ENCODE data around the gene COL5A1.

Gene COL5A1

DNA sequence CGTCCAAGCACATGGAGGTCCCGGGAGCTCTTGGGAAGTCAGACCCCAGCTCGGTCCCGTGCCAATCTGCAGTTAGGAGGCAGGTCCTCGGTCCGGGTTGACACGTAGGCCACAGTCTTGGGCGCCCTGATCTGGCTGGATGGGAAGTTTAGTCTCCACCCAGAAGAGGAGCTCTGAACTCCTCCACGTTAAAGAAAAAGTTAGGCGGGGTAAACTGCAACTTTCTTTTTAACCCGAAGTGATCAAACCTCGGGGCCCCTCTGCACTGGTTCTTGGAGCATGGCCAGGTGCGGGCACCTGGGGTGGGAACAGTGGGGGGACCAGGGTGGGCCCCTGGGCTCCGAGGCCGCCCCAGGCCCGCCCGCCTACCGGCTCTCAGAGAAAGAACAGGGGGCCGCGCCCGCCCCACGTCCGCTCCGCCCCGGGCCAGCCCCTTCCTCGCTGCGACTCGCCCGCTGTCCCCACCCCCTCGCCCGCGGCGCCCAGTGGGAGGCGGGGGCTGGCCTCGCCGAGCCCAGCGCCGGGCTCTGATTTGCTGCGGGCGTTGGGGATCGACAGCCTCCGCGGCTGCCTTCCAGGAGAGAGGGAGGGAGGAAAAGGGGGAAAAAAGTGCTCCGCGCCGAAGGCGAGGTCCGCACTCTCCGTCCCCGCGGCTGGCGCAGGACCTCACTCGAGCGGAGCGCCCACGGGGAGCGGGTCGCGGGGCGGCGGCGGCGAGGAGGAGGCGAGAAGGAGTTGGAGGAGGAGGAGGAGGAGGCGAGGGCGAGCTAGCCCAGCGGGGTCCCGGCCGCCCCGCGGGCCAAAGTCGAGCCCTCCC is at the start of gene COL5A1:
Gene COL5A1, plus strand, starts transcription at position 631 of the 817 bp plus-strand sequence. CDS start 385 bp downstream, outside the sequence.
- DNase-seq, result peak; percentile 98

DNA sequence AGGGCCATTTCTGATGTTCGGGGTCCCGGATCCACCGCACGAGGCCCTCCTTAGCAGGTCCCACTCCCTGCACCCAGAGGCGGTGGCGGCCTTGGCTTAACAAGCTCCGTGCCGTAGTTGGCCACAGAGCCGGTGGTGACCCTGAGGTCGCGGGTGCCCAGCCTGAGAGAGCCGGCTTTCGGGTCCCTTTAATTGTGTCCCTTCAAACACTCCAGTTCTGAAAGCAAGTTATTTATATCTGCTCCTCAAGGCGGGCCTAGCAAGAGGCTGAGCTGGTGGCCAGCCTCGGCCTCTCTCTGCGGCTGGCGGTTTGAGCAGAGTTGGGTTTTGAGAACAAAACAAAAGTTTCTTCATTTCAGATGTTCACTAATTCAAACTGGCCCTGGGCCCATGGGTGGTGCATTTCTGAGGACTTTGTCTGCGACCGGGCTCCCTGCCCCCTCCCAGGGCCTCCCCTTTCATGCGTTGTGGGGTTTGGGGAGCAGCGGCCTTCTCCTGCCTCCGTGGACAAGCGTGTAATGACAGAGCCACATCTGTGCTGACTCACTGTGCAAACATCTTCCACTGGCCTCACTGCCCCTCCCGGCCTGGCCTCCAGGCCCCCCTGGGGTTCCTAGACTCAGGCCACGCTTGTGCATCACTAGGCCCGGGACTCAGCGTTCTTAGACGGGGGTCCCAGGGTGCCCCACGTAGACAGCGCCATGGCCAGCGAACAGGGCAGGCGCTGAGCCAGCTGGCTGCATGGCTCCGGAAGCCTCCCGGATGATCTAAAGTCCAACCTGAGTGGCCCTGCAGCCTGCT is 49.4 kb upstream of the COL5A1 start:
- DNase-seq, result peak; percentile 73

DNA sequence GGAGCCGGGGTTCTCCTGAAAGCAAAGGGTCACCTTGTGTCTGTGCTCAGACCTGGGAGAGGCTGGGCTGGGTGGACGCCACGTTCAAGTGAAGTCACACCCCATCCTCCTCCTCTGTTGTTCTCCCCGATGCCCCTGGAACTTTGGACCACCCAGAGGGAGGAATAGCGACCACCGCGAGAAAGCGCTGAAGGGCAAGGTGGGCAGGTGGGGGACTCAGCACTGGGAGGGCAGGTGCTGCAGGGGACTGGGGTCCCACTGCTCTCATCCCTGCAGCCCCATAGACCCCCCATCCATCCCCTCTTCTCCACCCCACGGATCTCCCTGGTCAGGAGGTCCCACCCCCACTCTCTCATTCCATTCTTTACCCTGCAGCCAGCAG is 48.8 kb upstream of the COL5A1 start:
- no peak for DNase-seq

DNA sequence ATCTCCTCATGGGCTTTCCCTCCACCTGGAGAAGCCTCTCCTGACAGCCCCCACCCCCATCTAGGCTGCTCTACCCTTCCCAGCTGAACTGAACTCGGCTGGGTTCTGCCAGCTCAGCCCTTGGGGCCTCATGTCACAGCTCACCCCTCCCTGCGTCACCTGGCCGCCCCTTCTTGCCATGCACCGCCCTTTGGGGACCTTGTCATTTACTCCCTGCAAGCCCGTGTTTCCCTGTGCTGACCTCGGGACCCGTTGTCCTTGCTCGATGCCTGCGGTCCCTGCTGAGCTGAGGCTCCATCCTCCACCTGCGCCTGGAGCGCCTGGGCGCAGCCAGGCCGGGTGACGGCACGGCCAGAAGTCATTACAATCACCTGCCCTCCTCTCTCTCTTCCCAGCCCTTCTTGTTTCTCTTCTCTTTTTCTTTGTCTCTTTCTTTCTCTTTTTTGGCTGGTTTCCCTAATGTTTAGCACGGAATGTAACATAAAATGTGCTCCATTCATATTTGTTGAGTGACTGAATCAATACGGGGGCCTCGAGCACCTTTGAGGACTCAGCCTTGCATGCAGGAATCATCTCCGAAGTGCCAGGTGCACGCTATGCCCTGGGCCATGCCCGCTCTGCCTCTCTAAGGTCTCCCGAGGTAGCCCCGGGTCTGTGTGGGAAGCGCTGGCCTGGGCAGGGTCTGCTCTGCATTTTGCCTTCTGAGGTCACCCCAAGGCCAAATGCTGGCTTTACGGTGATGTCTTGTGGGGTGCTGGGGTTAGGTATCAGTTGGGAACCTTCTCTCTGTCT is 48.1 kb upstream of the COL5A1 start:
- peak; percentile 48 for DNase-seq

DNA sequence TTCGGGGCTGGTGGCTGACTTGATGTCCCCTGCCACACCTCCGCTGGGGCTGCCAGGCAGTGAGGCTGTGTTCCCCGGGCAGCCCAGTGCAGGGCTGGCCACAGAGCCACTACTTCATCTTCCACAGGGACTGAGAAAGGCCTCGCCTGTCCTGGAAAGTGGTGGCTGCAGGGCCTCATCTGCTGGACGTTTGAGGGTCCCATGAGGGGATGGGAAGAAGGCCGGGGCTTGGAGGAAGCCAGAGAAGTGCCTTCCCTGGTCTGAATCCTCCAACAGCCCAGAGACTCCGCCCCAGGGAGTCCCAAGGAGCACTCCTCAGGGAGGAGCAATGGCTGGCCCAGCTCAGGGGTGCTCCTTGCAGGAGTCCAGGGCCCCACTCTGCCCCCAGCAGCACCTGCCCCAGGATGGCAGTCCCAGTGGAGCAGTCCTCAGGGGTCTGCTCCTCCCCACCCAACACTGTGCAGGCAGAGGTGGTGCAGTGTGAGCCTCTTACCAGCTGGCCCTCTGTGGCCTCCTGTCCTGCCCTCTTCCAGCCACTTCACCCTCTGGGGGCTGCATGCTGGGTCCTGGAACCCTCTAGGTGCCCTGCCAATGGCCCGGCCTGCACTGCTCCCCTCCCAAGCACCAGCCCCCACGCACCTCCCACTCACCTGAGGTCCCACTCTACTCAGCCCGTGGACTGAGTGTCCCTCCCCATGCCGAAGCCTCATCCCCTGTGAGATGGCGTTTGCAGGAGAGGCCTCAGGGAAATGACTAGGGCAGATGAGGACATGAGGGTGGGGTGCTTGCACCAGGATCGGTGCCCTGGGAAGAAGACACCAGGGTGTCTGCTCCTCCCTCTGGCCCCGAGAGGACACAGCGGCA is 47.3 kb upstream of the COL5A1 start:
- peak; percentile 50 for DNase-seq

DNA sequence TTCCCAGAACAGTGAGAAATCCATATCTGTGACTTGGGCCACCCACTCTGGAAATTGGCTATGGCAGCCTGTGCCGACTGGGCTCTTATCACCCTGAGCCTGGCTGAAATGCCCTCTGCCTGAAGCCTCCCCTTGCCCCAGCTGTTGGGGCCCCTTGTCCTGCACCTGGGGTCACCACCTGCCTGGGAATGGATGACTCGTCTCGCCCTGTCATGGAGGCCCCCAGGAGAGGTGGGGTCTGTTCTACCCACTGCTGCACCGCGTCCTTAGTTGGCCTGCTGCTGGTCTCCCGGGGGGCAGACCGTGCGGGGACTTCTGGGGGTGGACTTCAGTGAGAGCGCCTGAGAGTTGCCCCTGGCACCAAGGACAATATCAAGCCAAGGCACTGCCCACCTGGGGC is 46.6 kb upstream of the COL5A1 start:
- DNase-seq, result no peak

DNA sequence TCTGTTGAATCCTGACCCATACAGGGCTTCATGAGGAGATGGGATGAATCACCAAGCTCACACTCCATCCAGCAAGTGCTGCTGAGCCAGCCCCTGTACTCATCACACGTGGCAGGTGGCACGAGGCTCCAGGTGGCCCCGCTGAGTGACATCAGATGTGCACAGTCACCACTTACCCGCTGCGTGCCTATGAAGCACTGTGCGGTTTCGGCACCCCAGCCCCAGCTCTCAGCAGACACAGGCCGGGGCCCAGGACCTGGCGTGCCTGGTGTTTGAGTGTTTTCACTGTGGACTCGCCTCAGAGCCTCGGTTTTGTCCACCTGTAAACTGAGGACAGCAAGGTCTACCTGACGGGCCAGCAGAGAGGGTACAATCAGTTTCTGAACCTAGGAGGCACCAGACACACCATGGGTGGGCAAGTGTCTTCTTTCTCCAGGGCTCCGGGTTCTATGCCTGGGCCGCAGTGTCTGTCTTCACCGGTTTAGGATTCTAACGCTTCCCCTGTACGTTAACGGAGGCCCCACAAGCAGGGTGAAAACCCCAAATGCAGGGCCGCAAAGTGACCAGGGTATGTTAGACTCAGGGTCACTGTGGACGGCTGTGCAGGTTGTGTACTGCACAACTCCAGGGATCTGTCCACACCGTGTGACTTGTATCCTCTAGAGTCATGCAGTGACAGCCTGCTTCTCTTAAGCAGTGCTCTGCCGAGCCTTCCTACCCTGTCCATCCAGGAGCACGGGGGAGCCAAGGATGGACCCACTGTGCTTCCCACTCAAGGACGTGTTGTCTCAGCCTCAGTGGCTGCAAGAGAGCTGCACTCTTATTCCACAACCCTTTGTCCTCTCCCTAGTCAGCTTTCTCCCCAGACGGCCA is 44.3 kb upstream of the COL5A1 start:
- peak; percentile 57 for DNase-seq

DNA sequence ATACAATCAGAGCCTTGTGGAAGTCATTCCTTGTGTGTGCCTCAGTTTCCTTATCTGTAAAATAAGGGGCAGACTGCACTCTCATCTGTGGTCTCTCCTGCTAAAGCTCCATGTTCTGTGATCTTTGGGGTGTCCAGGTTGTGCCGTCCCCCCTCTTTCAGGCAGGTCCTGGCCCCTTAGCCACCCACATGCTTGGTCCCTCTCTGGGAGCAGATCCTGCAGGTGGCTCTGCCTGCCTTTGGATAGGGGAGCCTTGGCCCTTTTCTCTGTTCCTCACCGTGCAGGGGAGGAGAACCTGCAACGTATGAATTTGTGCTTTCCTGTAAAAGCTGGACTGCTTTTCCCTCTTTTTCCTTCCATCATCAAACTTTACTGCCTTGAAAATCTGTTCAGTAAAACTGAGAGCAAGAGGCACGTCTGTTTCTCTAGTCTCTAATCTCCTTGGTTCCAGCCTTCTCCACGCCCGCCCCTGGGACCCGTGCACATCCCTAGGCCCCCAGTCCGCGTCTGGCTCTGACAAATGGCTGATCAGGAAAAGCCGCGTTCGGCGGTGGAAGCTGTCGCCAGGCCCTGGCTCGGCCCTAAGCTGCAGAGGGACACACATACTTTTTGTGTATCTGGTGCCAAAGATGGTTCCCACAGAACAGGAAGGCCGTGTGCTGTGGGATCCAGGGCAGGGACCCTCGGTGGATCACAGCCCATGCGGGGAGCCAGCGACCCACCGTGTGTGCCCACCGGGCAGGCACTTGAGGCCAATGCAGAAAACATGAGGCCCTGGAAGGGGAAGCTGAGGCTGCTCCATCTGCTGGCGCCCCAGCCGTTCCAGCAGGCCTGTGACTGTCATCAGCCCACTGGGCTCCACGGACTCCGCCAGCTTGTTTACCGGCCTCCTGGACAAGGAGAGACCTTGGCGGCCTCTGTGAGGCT is 43.4 kb upstream of the COL5A1 start:
- DNase-seq, result peak; percentile 59

DNA sequence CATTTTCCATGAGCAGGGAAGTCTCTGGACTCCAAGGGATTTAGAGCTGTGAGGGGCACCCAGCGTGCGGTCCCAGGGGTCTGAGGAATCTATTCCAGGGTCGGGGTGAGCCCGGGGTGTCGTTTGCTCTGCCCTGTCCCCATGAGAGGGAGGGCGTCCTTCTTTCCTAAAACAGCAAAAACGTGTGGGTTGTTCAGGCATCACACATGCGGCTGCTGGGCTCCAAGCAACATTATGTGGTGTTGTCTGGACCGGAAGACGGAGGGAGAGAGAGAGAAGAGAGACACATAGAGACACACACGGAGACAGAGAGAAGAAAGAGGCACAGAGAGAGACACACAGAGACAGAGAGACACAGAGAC is 42.7 kb upstream of the COL5A1 start:
- DNase-seq, result no peak

DNA sequence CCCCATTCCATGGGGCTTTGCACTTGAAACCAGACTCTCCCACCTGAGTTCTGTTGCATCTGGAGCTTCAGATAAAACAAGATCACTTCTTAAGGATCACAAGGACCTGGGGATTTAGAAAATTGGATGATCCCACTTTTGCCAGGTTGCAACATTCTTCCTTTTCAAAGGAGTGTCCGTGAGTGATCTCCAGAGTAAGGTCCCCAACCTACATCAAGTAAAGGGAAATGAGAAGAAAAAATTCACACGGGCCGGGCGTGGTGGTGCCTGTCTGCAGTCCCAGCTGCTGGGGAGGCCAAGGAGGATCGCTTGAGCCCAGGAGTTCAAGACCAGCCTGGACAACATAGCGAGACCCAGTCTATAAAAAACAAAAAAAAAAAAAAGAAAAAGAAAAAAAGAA is 41.2 kb upstream of the COL5A1 start:
- DNase-seq, result peak; percentile 47

DNA sequence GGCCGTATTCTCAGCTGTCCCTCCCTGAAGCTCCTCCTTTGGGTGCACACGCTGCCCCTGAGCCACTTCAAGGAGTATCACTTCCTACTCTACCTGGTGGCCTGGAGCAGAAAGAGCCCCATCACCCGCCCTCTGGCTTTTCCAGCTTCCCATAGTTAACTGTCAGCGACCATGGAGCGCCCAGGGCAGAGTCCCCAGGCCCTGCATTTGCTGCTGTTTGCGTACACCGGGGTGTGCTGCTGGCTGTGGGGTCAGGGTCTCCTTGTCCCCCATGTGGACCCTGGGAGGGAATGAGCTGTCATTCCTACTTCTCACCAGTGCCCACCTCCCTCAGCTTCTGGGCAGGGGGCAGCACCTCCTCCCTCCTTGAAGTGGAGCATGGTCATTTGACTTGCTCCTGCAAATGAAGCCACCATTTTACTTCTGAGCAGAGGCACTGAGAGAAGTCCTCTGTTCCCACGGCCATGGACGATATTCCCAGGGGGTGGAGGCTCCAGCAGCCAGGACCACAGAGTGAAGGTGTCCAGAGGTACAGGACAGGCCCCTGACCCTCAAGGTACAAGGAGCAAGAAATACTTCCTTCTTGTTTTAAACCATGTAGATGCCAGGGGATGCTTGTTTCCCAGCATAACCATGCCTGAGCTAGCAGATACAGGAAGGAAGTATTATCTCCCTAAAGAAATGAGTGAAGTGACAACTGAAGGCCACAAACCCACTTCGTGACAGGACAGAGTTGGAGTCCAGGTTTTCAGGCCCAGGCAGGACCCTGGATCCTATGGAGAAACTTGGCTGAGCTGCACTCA is 40.6 kb upstream of the COL5A1 start:
- DNase-seq, result peak; percentile 40

DNA sequence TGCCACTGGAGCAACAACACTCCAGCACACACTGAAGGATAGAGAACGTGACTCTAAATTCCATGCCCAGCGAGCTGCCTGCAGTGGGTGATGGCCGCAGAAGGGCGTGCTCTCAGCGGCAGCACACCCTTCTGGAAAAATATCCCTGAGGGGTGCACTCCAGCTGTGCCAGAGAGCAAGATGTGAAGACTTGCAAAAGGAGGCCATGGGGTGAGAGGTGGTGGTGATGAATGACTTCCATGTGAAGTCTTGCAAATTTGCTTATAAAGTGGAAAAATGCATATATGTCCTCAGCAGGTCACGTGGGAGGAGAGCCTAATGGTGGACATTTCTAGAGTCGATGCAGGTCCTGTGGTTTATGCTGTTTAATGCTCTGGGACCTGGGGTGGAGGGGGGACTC is 39.8 kb upstream of the COL5A1 start:
- DNase-seq, result peak; percentile 44

DNA sequence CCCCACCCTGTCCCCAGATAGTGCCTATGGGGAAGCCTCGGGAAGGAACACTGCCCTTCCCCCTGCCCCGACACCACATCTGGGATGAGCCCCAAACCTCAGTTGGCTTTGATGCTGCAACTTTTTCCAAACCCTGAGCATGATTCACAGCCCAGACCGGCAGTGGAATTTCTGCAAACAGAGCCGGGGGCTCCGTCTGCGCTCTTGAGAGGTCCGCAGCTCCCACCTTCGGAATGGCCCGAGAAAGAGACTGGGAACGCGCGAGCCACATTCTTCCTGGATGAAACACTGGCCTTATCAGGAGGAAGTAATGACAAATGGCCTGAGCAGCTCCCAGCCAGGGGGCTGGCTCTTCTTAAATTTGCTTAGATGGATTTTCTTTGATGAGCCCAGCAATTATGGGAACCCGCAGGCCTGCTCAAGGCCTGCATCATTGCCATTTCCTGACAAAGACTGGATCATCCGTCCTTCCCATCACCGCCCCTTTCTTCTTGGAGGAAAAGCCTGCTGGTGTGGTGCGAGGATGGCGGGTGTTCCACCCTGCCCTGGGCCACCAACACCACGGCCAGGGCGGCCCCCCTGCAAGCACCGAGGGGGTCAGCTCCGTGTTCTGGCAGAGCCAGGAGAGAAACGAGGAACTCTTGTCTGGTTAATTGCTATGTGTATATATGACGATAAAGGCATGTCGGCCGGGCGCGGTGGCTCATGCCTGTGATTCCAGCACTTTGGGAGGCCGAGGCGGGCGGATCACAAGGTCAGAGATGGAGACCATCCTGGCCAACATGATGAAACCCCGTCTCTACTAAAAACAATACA is 38.8 kb upstream of the COL5A1 start:
- peak; percentile 100 for DNase-seq

DNA sequence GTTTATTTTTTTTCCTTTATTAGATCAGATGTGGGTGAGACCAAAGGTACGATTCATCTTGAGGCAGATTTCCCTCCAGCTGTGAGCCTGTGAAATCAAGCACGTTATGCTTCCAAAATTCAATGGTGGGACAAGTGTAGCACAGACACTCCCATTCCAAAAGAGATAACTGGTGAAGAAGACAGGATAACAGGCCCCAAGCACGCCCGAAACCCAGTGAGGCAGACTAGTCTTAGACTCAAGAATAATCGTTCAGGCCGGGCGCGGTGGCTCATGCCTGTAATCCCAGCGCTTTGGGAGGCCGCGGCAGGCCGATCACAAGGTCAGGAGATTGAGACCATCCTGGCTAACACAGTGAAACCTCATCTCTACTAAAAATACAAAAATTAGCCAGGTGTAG is 36.8 kb upstream of the COL5A1 start:
- DNase-seq, result peak; percentile 20

DNA sequence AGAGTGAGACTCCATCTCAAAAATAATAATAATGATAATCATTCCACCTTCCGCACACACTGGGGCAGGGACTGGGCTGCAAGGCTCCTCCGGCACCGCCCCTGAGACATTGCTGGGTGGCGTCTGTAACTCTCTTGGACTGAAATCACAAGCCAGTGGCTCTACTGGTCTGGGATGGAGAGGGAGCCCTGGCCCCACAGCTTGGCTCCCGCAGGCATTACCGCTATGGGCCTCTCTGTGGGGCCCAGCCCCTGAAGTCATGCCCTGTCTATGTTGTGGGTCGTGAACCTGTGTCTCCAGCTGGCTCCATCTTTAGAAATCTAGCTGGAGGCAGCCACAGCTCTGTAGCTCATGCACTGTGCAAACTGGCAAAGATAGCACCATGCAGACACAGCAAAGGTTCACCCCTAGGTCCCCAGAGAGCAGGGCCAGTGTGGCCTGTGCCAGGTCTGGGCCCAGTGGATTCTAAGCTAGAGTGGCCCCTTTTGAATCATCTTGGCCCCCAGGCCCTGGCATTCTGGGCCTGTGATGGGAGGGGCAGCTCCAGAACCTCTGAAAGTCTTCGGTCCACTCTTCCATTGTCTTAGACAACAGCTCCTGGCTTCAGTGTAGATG is 36.1 kb upstream of the COL5A1 start:
- peak; percentile 45 for DNase-seq

DNA sequence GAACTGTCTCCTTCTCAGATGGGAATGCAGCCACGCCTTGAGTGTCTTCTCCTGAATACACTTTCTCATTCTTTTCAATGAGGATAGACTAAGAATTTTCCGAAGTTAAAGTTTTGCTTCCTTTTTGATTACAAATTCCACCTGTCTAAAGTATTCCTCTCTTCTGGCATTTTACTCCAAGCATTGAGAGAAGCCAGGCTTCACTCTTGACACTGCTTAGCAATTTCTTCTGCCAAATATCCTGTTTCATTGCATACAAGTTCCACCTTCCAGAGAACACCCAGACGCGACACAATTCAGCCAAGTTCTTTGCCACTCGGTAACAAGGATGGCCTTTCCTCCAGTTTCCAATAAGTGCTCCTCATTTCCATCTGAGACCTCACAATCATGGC is 35.6 kb upstream of the COL5A1 start:
- DNase-seq, result no peak

DNA sequence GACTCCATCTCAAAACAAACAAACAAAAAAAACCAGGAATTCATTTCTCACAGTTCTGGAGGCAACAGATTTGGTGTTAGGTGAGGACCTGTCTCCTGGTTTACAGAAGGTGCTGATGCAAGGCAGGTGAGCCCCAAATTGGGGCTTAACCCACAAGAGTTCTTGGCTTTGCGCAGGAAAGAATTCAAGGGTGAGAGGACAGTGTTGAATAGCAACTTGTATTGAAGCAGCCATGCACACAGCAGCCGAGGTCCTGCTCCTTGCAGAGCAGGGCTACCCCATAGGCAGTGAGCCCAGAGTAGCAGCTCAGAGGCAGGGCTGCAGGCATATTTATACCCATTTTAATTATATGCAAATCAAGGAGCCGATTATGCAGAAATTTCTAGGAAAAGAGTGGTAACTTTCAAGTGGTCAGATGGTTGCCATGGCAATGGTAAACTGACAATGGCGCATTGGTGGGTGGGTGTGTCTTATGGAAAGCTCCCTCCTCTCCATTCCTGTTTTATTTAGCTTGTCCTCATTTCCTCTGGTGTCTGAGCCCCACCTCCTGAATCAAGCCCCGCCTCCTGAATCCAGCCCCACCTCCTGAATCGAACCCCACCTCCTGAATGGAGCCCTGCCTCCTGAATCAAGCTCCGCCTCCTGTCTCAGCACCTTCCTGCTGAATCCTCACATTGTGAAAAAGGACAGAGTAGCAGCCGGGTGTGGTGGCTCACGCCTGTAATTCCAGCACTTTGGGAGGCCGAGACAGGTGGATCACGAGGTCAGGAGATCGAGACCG is 34.5 kb upstream of the COL5A1 start:
- peak; percentile 40 for DNase-seq
